GM19023 (cell line): Measurements from ENCODE around the gene SMIM14.
"Not testable (repeated sequence)": the region's sequence is repeated elsewhere in the genome, so short reads cannot be mapped to it uniquely, and the experiment has no call there.

Experiments used
- ATAC-seq: cut with Tn5 transposase; IDR thresholded peaks from one replicate; pipeline ENCODE4 v1.9.1; 2021; ENCODE audit warnings: mild to moderate bottlenecking, moderate library complexity; ENCODE audit not compliant: unreplicated experiment

The SMIM14 gene

DNA sequence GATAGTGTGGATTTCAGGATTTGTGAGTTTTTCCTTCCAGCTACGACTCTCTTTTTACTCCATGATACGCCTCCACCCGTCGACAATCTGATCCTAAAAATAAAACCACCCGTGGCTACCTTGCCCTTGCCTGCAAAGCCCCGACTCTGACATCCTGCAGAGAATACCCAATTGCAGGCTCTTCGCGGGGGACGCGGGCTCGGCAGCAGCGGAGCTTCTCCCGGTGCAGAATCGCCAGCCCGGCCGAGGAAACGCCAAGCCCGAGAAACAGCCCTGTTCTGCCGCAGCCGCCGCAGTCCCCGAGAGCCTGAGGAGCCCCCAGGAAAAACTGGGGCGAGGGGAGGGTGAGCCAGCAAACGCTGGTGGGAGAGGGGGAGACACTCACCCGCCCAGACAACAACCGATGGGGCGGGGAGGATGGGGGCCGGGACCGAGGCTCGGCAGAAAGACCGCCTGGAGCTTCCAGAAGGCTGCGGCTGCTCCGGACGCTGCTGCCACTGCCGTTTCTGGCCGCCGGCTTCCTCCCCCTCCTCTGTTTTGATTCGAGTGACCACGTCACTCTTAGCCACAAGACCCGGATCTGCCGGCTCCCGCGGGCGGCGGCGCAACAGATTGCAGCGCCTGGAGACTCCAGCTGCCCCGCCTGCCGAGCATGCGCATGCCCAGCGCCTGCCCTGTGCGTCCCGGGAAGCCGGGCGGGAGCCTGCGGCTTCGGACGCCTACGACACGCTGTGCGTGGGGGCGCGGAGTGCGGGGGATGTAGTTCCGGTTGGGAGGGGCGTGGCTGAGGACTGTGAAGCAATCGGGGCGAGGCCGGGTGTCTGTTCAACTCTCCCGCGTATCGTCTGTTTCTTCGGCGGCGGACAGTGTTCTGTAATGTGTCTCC lies at the start of gene SMIM14:
SMIM14 (minus strand) TSS at position 512 of the 886 bp plus-strand sequence. CDS start 33,720 bp downstream, outside the sequence.
- ATAC-seq: peak; percentile 77

DNA sequence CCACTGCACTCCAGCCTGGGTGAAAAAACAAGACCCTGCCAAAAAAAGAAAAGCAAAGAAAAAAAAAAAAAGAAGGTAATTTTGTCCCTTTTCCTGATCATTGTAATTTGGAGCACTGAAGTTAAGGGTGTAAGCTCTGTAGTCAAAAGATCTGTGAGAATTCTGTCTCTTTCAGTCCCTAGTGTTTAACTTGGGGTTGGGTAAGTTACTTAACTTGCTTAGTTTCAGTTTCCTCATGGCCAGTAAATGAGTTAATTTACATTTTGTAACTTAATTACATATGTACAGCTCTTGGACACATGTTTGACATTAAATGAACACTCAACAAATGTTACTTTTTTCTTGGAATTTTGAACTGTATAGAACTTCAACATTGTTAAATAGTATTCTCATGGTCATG lies 48.3 kb upstream of the SMIM14 start:
- ATAC-seq: no peak

DNA sequence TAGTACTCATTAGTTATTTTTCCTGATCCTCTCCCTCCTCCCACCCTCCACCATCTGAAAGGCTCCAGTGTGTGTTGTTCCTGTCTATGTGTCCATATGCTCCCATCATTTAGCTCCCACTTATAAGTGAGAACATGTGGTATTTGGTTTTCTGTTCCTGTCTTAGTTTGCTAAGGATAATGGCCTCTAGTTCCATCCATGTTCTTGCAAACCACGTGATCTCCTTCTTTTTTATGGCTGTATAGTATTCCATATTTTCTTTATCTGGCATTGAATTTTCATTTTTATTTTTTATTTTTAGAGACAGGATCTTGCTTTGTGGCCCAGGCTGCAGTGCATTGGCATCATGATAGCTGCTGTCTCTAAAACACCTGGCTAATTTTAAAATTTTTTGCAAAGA lies 47.3 kb upstream of the SMIM14 start:
- ATAC-seq: no peak

GRCh38 chr4:39682138-39682537 lies 43.5 kb upstream of the SMIM14 start:
- ATAC-seq: peak; percentile 40

- ATAC-seq: not testable (repeated sequence)
Measured at GRCh38 chr4:39681003-39681402, 42.3 kb upstream of the SMIM14 start.

GRCh38 chr4:39675681-39676080 lies 37.0 kb upstream of the SMIM14 start:
- ATAC-seq: not testable (repeated sequence)

GRCh38 chr4:39670296-39670695 lies 31.6 kb upstream of the SMIM14 start:
- ATAC-seq: not testable (repeated sequence)

DNA sequence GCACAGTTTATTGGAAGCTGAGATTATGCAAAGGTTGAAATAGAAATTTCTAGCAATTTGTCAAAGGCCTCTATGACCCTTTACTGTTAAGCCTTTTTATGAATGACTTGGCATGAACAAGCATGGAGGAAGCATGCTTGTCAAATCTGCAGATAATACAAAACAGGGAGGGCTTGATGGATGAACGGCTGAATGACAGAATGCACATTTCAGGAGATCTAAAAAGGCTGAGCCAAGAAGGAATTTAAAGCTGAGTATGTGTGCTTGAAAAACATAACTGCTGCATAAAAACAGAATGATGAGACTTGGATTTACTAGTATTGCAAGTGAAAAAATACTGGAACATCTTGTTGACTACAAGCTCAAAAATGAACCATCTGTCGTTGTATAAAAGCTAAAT lies 30.2 kb upstream of the SMIM14 start:
- ATAC-seq: no peak

DNA sequence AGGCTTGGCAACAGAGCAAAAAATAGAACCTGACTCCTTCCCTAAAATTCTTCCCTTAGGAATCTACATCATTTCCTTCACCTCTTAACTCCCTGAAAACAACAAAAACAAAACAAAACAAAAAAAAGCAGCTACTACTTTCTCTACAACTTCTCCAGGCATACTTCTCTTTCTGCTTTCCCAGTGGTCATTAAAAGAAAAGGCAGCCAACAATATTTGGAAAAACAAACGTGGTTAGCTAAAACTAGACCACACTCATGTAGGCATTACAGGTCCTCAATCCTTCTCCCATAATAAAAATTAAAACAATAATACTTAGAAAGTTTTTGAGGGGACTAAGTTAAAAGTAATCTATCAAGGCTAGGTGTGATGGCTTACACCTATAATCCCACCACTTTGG lies 29.0 kb upstream of the SMIM14 start:
- ATAC-seq: no peak

DNA sequence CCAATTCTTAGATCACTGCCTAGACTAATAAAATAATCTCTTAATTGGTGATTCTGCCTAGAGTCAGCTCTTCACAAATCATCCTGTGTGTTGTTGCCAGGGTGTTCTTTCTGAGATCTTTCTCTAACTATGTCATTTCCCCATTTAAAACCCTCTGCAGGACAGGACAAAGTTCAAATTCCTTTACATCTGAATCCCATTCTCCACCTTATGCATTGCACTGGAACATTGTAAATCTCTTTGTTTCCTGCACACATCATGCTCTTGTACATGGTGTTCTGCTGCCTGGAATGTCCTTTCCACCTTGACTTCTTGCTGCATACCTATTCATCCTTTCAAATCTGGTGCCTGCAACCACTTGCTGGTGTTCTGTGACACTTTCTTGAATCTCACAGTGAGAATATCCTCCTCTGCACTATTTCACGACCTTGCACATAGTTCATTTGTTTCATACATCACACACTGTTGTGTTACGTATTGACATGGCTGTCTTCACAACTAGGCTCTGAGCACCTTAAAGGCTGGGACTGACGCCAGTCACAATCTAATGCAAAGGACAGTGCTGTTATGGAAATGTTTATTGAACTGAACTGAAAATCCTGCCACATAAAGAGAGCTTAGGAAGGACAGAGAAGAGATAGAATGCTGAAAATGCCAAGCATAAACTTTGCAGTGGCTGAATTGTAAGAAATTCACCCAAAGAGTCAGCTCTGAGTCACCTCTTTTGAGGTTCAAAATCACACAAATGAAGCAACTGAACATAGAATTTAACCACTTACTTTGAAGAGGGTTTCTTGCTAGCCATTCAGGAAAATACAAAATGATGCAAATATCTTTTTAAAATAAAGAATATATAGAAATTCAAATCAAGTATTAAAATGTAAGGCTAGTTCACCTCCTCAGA lies 26.4 kb upstream of the SMIM14 start:
- no peak for ATAC-seq

GRCh38 chr4:39662683-39663082 lies 24.0 kb upstream of the SMIM14 start:
- ATAC-seq: no peak

GRCh38 chr4:39660757-39661156 lies 22.1 kb upstream of the SMIM14 start:
- ATAC-seq: no peak

DNA sequence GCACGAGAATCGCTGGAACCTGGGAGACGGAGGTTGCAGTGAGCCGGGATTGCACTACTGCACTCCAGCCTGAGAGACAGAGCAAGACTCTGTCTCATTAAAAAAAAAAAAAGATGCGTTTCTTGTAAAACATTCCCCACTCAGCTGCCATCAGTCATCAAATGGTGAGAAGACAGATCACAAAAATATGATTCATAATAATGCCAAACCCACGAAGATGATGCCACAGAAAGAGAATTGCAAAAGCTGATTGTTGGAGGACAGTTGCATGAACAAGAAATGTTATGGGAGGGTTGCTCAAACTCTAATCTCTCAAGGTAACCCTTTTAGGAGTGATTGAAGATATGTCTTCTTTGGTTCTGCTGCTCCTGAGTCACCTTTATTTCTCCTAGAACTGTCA lies 21.4 kb upstream of the SMIM14 start:
- no peak for ATAC-seq

DNA sequence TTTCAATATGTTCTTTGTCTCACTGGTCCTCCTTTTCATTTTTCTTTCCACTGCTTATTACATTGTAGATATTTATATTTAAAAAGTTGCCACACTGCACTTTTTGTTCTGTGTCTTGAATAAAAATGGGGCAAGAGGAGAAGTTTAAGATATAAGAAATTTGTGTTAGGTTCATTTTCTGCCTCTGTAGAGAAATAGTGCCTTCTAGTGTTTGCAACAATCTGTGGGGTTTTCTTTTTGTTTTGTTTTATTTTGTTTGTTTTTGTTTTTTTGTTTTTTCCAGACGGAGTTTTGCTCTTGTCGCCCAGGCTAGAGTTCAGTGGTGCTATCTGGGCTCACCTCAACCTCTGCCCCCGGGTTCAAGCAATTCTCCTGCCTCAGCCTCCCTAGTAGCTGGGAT lies 20.1 kb upstream of the SMIM14 start:
- ATAC-seq: no peak

- peak; percentile 75 for ATAC-seq
Measured at GRCh38 chr4:39657465-39657864, 18.8 kb upstream of the SMIM14 start.

DNA sequence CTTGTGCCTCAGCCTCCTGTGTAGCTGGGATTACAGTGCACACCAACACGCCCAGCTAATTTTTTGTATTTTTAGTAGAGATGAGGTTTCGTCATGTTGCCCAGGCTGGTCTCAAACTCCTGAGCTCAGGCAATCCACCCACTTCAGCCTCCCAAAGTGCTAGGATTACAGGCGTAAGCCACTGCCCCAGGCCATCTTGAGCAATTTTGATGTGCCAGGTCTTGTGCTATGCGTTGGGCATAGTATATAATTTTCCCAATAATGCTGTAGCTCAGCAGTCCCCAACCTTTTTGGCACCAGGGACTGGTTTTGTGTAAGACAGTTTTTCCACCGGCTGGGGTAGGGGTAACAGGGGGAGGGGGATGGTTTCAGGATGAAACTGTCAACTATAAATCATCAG lies 18.0 kb upstream of the SMIM14 start:
- ATAC-seq: not testable (repeated sequence)

- ATAC-seq: no peak
Measured at GRCh38 chr4:39655876-39656275, 17.2 kb upstream of the SMIM14 start.

DNA sequence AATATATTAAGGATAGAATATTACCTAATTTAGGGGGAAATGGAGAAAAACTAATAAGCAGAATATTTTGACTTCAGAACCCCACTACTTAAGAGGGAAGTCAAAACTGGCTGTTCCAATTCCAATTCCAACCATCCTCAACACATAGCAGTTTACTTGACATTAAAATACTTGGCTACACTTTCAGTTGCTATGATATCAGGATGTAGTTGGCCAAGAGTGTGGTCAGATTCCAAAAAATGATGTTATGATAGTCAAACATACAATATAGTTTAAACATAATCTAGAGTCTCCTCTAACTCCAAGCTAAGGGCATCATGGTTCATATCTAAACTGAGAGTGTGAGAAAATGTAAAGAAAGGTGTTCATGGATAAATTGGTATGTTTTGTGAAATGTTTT lies 16.5 kb upstream of the SMIM14 start:
- no peak for ATAC-seq

GRCh38 chr4:39651586-39651985 lies 12.9 kb upstream of the SMIM14 start:
- not testable (repeated sequence) for ATAC-seq

- ATAC-seq: no peak
Measured at GRCh38 chr4:39649639-39650265, 11.1 kb upstream of the SMIM14 start.
